ENCODE measurements around the gene PTGIS.

DNA sequence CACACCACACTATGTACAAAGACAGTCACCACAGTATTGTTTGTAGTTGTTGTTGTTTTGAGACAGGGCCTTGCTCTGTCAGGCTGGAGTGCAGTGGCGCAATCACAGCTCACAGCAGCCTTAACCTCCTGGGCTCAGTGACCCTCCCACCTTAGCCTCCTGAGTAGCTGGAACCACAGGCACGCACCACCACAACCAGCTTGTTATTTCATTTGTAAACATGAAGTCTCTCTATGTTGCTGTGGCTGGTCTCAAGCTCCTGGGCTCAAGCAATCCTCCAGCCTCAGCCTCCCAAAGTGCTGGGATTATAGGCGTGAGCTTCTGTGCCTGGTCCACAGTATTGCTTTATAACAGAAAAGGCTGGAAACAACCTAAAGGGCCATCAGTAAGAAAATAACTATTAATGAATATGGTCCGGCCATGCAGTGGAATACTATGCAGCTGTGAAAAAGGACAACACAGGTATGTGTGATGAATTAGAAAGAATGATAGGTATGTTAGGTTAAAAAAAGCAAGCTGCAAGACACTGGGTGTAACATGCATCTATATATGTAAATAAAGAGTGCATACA is 30.0 kb upstream of the PTGIS start:
- TF ChIP-seq MAZ (IDR thresholded peaks at IDR 0.05; ENCODE audit: borderline replicate concordance, low read depth, low read length) (no peak), POLR2A (IDR thresholded peaks at IDR 0.05; ENCODE audit: low read length) (no peak), EP300 (IDR thresholded peaks at IDR 0.05) (no peak), TFCP2L1 (CRISPR knock-in tag; IDR thresholded peaks at IDR 0.05) (no peak), KDM1A (IDR thresholded peaks at IDR 0.05; ENCODE audit: low read depth) (no peak), ZFP36 (IDR thresholded peaks at IDR 0.05; ENCODE audit: borderline replicate concordance, partially characterized antibody) (no peak), EHMT2 (IDR thresholded peaks at IDR 0.05; ENCODE audit: low read depth) (no peak)
- TF ChIP-seq, protein P1, sequence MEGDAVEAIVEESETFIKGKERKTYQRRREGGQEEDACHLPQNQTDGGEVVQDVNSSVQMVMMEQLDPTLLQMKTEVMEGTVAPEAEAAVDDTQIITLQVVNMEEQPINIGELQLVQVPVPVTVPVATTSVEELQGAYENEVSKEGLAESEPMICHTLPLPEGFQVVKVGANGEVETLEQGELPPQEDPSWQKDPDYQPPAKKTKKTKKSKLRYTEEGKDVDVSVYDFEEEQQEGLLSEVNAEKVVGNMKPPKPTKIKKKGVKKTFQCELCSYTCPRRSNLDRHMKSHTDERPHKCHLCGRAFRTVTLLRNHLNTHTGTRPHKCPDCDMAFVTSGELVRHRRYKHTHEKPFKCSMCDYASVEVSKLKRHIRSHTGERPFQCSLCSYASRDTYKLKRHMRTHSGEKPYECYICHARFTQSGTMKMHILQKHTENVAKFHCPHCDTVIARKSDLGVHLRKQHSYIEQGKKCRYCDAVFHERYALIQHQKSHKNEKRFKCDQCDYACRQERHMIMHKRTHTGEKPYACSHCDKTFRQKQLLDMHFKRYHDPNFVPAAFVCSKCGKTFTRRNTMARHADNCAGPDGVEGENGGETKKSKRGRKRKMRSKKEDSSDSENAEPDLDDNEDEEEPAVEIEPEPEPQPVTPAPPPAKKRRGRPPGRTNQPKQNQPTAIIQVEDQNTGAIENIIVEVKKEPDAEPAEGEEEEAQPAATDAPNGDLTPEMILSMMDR (IDR thresholded peaks at IDR 0.05): no peak
